Spleen (tissue), 7 donors: ENCODE measurements around the gene TYW1.
"Not testable (repeated sequence)": the region's sequence is repeated elsewhere in the genome, so short reads cannot be mapped to it uniquely, and the experiment has no call there.

ENCODE experiments used
- POLR2A ChIP-seq, 3 donors: fragments of 450-650 bp; IDR thresholded peaks; one replicate each; pipeline ENCODE4 v1.5.1; 2017; ENCODE audit warnings: antibody characterized with exemption in 3 of 3, mild to moderate bottlenecking in 1 of 3
- POLR2AphosphoS5 ChIP-seq, 3 donors: sonication (generic); formaldehyde crosslinking; IDR thresholded peaks; one replicate each; pipeline ENCODE4 v1.5.1; 2017; ENCODE audit warnings: antibody characterized with exemption in 3 of 3
- TF ChIP-seq, protein P1 (sequence below), 11 experiments: fragments of 200-600 bp in 7 of 11; fragments of 450-650 bp in 4 of 11; sonication (generic) in 4 of 11; IDR thresholded peaks in 8 of 11; conservative IDR thresholded peaks in 3 of 11; 1 replicate in 7 of 11; 2 replicates in 4 of 11; pipeline versions ENCODE4 v1.4.0 to v1.8.0; 2016 to 2021; ENCODE audit warnings: antibody characterized with exemption in 11 of 11, inconsistent platforms in 4 of 11, mild to moderate bottlenecking in 1 of 11
- donor health status: DM: no; HTN: no; CAD: no; lungs with moderate emphysema.
- donor health status: DM: no; HTN: no; CAD: no.
- donor health status: DM: no; HTN: no; CAD: no.

DNA sequence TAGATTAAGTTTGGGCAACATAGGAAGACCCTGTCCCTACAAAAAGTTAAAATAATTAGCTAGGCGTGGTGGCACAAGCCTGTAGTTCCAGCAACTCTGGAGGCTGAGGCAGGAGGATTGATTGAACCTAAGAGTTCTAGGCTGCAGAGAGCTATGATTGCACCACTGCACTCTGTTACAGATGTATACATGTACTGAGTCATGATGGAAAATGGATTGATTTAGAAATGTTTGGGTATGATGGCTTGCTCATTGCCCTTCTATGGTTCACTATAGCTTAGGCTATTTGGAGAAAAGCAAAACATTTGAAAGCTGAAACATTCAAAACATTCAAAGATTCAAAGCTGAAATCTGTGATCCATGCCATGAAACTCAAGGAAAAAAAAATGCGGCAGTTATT lies 17.6 kb upstream of the TYW1 start:
- TF ChIP-seq POLR2A, POLR2AphosphoS5 (IDR thresholded peaks at IDR 0.05): not testable (repeated sequence)
- TF ChIP-seq, protein P1, sequence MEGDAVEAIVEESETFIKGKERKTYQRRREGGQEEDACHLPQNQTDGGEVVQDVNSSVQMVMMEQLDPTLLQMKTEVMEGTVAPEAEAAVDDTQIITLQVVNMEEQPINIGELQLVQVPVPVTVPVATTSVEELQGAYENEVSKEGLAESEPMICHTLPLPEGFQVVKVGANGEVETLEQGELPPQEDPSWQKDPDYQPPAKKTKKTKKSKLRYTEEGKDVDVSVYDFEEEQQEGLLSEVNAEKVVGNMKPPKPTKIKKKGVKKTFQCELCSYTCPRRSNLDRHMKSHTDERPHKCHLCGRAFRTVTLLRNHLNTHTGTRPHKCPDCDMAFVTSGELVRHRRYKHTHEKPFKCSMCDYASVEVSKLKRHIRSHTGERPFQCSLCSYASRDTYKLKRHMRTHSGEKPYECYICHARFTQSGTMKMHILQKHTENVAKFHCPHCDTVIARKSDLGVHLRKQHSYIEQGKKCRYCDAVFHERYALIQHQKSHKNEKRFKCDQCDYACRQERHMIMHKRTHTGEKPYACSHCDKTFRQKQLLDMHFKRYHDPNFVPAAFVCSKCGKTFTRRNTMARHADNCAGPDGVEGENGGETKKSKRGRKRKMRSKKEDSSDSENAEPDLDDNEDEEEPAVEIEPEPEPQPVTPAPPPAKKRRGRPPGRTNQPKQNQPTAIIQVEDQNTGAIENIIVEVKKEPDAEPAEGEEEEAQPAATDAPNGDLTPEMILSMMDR (IDR thresholded peaks at IDR 0.05 in 8 of 11, conservative IDR thresholded peaks at IDR 0.05 in 3 of 11): not testable (repeated sequence)
